Subcutaneous abdominal adipose tissue (tissue), 5 donors: ENCODE data around the gene ADGB.
A peak's percentile ranks its signal among the peaks of the same experiment; 100 is the strongest.

Experiments
- H3K27ac ChIP-seq: one replicate; pipeline ENCODE4 v1.7.0; 2013; ENCODE audit warnings: low read depth, mild to moderate bottlenecking, inconsistent platforms, low read length, moderate library complexity
- H3K27me3 ChIP-seq, 5 donors: one replicate each; pipeline ENCODE4 v1.7.0; 2013; ENCODE audit warnings: low read length in 5 of 5, inconsistent platforms in 1 of 5; ENCODE audit not compliant: control insufficient read depth in 5 of 5, insufficient read depth in 4 of 5
- H3K36me3 ChIP-seq, 5 donors: one replicate each; pipeline ENCODE4 v1.7.0; 2013; ENCODE audit warnings: low read length in 5 of 5; ENCODE audit not compliant: control insufficient read depth in 5 of 5, insufficient read depth in 5 of 5
- H3K4me1 ChIP-seq, 5 donors: one replicate each; pipeline ENCODE4 v1.7.0; 2013; ENCODE audit warnings: low read length in 5 of 5, mild to moderate bottlenecking in 3 of 5, moderate library complexity in 1 of 5; ENCODE audit not compliant: control insufficient read depth in 5 of 5, insufficient read depth in 5 of 5
- H3K4me3 ChIP-seq, 5 donors: one replicate each; pipeline ENCODE4 v1.7.0; 2013; ENCODE audit warnings: low read length in 5 of 5, low read depth in 1 of 5
- H3K9ac ChIP-seq, 5 donors: one replicate each; pipeline ENCODE4 v1.7.0; 2013; ENCODE audit warnings: low read length in 5 of 5, mild to moderate bottlenecking in 4 of 5, moderate library complexity in 3 of 5
- H3K9me3 ChIP-seq, 5 donors: one replicate each; pipeline ENCODE4 v1.7.0; 2013; ENCODE audit warnings: low read length in 5 of 5; ENCODE audit not compliant: control insufficient read depth in 5 of 5
- donor health status: healthy.
- donor health status: healthy.
- donor health status: healthy.
- donor health status: healthy.
- donor health status: healthy.

Gene ADGB

DNA sequence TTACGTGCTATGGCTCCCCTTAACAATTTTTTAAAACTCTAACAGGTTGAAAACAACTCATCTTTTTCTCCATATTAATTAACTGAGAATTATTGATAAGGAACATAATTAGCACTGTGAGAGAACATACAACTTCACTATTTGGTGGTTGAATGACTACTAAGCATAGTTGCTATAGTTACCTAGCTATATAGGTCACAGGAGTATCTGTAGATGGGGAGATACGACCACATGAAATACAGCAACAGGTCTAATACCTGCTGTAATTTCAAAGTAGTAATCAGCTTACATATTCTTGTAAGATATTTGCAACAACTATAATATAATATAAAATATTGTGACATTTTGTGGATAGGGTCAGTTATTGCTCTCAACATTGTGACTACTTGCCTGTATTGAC, 102.9 kb downstream of the ADGB start:
- Histone ChIP-seq H3K4me3 (no peak overlapping the region), H3K4me1 (peaks cover 0 to 3% (median 2%) of the 10 kb centered on the region in 5 donors), H3K36me3 (no peaks in the 10 kb centered on the region), H3K9ac (peak overlapping the region in 1 of 5 donors; percentile 10), H3K9me3 (no peaks in the 10 kb centered on the region), H3K27ac (no peak overlapping the region), H3K27me3 (no peaks in the 10 kb centered on the region)

DNA sequence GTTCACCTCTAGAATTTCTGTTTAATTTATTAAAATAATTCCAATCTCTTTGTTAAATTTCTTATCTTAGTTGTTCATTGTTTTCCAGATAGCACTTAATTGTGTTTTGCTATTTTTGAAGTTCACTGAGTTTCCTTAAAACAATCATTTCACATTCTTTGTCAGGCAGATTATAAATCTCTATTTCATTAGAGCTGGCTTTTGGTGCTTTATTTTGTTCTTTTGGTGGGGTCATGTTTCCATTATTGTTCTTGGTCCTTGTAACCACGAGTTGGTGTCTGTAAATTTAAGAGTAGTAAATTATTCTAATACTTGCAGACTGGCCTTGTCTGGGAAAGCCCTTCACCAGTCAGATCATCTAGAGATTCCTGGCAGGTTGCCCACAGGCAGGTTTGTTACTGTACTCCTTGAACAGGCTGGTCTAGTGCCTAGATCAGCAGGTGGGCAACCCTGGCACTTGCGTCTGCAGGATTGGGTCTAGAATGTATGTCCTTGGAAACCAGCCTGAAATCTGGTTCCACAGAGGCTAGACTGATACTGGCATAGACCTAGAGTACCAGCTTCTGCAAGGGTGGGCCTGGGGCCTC, 110.4 kb downstream of the ADGB start:
- no peak overlapping the region for H3K4me3 ChIP-seq
- H3K4me1 ChIP-seq, result no peaks in the 10 kb centered on the region
- peaks cover 0 to 5% (median 0%) of the 10 kb centered on the region in 5 donors for H3K9me3 ChIP-seq
- H3K9ac ChIP-seq, result no peak overlapping the region
- no peaks in the 10 kb centered on the region for H3K36me3 ChIP-seq
- H3K27me3 ChIP-seq, result no peaks in the 10 kb centered on the region
- no peak overlapping the region for H3K27ac ChIP-seq

DNA sequence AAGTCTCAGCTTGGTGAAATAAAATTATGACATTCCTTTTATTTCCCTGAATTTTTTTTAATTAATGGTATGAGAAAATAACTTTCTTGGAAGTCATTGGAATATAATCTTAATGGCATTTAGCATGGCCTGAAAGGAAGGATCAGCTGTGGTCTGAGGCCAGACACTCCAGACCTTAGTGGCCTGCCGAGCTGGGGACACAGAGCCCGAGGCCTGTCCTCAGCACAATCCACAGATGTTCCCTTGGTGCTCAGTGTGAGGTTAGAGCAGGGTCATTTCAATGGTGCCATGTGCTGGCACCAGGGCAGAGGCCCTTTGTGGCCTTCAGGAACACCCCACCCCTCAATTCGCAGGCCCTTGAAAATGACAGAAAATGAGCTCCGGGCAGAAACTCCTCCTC, 120.6 kb downstream of the ADGB start:
- no peaks in the 10 kb centered on the region for H3K9me3 ChIP-seq
- no peaks in the 10 kb centered on the region for H3K36me3 ChIP-seq
- no peak overlapping the region for H3K27ac ChIP-seq

DNA sequence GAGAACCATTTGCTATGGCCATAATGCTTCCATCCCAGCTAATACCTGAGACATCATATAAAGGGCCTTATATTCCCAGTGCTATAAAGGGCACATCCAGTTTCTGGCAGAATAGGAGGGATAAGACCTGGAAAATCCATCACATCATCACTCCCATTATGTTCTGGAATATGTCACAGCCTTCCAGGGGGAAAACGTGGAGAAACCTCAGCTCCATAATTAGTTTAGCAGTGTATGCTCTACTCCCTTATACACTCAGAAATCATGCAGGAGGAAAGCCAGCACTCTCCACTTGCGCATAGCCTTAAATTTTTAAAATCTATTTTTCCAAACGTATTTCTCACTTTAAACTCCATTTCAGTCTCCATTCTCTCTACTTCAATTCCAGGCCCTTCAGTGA, 140.9 kb downstream of the ADGB start:
- Histone ChIP-seq H3K9ac (no peak overlapping the region), H3K9me3 (no peaks in the 10 kb centered on the region), H3K4me3 (no peak overlapping the region), H3K4me1 (no peaks in the 10 kb centered on the region), H3K36me3 (no peaks in the 10 kb centered on the region), H3K27ac (no peak overlapping the region), H3K27me3 (no peaks in the 10 kb centered on the region)

More for the DNA sequence above, 120.6 kb downstream of the ADGB start:
- Histone ChIP-seq H3K4me1 (no peaks in the 10 kb centered on the region), H3K27me3 (no peaks in the 10 kb centered on the region), H3K9ac (no peak overlapping the region), H3K4me3 (no peak overlapping the region)

DNA sequence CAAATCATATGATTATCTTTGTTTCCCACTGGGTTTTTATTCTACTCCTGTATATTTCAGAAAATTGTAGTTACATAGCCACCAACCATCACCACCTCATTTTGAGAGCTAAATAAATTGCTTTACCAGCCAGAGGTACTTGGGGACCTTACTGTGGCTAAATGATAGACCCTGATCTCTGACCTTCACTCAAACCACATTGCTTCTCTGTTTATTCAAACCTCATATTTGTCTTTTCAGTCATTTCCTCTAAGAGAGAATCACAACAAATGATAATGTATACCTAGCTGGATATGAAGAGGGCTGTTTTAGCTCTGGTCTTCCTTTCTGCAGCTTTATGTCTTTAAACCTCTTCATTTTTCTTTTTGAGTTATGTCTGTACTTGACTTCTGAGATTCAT, 142.8 kb downstream of the ADGB start:
- Histone ChIP-seq H3K9me3 (no peaks in the 10 kb centered on the region), H3K27me3 (no peaks in the 10 kb centered on the region), H3K9ac (no peak overlapping the region), H3K4me3 (no peak overlapping the region), H3K27ac (no peak overlapping the region), H3K36me3 (no peaks in the 10 kb centered on the region), H3K4me1 (no peaks in the 10 kb centered on the region)

GRCh38 chr6:146753306-146753705, 154.5 kb downstream of the ADGB start:
- no peaks in the 10 kb centered on the region for H3K27me3 ChIP-seq
- peaks cover 0 to 2% (median 0%) of the 10 kb centered on the region in 5 donors for H3K9me3 ChIP-seq
- no peaks in the 10 kb centered on the region for H3K36me3 ChIP-seq
- no peak overlapping the region for H3K9ac ChIP-seq
- H3K4me3 ChIP-seq, result no peak overlapping the region
- H3K27ac ChIP-seq, result no peak overlapping the region
- peaks cover 0 to 3% (median 0%) of the 10 kb centered on the region in 5 donors for H3K4me1 ChIP-seq

- no peaks in the 10 kb centered on the region for H3K9me3 ChIP-seq
- no peaks in the 10 kb centered on the region for H3K36me3 ChIP-seq
- H3K4me3 ChIP-seq, result no peak overlapping the region
- no peaks in the 10 kb centered on the region for H3K27me3 ChIP-seq
- H3K9ac ChIP-seq, result no peak overlapping the region
- H3K27ac ChIP-seq, result no peak overlapping the region
- peaks cover 0 to 14% (median 0%) of the 10 kb centered on the region in 5 donors for H3K4me1 ChIP-seq
Measured at GRCh38 chr6:146767632-146768031, 168.9 kb downstream of the ADGB start.

DNA sequence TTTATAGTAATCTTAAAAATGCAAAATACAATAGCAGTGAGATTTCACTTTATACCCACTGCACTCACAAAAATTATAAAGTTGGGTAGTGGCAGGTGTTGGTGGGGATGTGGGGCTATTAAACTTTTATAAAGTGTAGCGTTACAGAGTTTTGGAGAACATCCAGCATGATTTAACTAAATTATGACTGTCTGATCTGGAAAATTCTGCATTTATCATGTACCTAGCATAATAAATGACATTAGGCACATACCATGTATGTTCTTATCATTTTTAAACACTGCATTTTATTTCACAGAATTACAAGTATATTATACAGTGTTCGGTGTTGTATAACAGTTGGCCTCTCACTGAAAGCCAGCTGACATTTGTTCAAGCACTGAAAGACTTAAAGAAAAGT, 169.9 kb downstream of the ADGB start:
- no peaks in the 10 kb centered on the region for H3K9me3 ChIP-seq
- H3K4me3 ChIP-seq, result no peak overlapping the region
- H3K36me3 ChIP-seq, result no peaks in the 10 kb centered on the region
- no peak overlapping the region for H3K9ac ChIP-seq
- H3K4me1 ChIP-seq, result peaks cover 0 to 14% (median 0%) of the 10 kb centered on the region in 5 donors
- H3K27ac ChIP-seq, result no peak overlapping the region
- H3K27me3 ChIP-seq, result no peaks in the 10 kb centered on the region

DNA sequence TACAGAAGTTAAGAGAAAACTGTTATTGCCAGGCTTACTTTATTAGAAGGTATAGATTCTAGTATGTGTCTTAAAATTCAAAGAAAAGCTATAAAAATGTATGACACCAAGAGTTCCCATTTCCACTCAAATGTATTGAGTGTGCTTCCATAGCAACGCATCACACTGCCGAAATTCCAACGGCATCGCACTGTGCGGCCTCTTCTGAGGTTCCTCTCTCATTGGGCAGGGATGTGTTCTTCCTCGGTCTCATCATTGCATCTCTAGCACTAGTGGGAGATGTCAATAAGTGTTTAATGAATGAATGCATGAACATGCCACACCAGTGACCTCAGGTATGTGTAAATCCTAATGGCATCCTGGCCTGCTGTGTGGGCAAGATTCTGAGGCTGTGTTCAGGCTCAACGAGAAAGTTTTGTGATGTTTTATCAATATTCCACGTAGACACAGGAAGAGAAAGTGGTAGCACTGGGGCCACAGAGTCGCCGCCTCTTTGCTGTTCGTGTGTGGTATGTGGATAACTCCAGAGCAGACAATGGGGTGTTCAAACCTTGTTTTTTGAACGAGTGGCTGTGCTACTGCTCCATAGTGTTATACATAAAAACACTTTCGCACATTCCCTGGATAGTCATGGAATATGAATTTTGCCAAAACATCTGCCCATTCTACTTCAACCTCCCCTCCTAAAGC, 171.6 kb downstream of the ADGB start:
- H3K4me1 ChIP-seq, result peaks cover 0 to 14% (median 0%) of the 10 kb centered on the region in 5 donors
- H3K4me3 ChIP-seq, result peak overlapping the region in 4 of 5 donors; percentile 9 to 55 (median 40)
- H3K27ac ChIP-seq, result peak overlapping the region; percentile 57
- H3K9me3 ChIP-seq, result no peaks in the 10 kb centered on the region
- peak overlapping the region in 1 of 5 donors; percentile 2 for H3K9ac ChIP-seq
- H3K27me3 ChIP-seq, result no peaks in the 10 kb centered on the region
- no peaks in the 10 kb centered on the region for H3K36me3 ChIP-seq

GRCh38 chr6:146770965-146771735, 172.4 kb downstream of the ADGB start:
- peak overlapping the region in 1 of 5 donors; percentile 2 for H3K9ac ChIP-seq

More at GRCh38 chr6:146770965-146771735, 172.4 kb downstream of the ADGB start:
- peaks cover 0 to 14% (median 0%) of the 10 kb centered on the region in 5 donors for H3K4me1 ChIP-seq
- peak overlapping the region; percentile 57 for H3K27ac ChIP-seq
- H3K9me3 ChIP-seq, result no peaks in the 10 kb centered on the region
- H3K36me3 ChIP-seq, result no peaks in the 10 kb centered on the region
- peak overlapping the region in 4 of 5 donors; percentile 9 to 55 (median 40) for H3K4me3 ChIP-seq
- no peaks in the 10 kb centered on the region for H3K27me3 ChIP-seq
